ENCODE measurements around the gene EXT2.

Gene EXT2

GRCh38 chr11:44256673-44257291 is 161.3 kb downstream of the EXT2 start:
- TF ChIP-seq, protein P1, sequence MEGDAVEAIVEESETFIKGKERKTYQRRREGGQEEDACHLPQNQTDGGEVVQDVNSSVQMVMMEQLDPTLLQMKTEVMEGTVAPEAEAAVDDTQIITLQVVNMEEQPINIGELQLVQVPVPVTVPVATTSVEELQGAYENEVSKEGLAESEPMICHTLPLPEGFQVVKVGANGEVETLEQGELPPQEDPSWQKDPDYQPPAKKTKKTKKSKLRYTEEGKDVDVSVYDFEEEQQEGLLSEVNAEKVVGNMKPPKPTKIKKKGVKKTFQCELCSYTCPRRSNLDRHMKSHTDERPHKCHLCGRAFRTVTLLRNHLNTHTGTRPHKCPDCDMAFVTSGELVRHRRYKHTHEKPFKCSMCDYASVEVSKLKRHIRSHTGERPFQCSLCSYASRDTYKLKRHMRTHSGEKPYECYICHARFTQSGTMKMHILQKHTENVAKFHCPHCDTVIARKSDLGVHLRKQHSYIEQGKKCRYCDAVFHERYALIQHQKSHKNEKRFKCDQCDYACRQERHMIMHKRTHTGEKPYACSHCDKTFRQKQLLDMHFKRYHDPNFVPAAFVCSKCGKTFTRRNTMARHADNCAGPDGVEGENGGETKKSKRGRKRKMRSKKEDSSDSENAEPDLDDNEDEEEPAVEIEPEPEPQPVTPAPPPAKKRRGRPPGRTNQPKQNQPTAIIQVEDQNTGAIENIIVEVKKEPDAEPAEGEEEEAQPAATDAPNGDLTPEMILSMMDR (IDR thresholded peaks at IDR 0.05), result no peak

GRCh38 chr11:44257338-44258189 is 162.1 kb downstream of the EXT2 start:
- TF ChIP-seq, protein P1 (IDR thresholded peaks at IDR 0.05), result no peak

DNA sequence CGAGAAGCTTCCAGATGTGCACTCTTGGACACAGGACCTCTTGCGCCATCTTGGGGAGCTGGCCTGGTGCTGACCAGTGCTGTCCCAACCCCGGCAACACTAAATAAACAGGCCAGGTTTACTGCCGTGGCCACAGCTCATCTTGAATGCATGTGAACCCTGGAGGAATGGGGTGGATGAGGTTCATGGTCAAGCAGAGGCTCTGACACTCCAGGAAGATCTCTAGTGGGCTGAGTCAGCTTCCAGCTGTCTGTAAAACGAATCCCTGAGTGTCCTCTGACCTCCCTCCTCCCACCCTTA is 162.7 kb downstream of the EXT2 start:
- TF ChIP-seq, protein P1 (IDR thresholded peaks at IDR 0.05), result no peak

DNA sequence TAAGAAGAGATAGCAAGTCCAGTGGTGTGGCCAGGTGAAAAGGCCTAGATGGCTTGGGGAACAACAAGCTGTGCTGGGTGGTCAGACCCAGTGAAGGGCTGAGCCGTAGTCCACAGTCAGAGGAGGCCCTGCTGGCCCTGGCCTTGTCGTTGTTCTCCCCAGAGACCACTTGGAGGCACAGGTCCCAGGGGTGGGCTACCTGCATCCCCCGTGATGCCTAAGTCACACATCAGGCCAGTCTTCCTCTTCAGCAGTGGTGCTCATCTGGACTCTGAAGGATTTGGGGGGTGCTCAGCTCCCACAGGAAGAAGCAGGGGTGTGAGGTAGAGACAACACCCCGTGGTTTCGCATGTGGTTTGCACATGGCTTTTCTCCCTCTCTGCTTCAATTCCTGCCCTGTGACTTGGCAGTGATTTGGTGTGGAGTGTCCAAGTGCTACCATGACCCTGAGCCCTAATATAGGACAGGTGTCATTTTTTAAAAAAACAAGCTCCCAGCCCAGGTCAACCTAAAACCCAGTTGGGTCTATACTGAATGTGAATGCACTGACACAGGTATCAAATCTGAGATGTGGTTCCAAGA is 163.5 kb downstream of the EXT2 start:
- TF ChIP-seq, protein P1 (IDR thresholded peaks at IDR 0.05), result no peak

DNA sequence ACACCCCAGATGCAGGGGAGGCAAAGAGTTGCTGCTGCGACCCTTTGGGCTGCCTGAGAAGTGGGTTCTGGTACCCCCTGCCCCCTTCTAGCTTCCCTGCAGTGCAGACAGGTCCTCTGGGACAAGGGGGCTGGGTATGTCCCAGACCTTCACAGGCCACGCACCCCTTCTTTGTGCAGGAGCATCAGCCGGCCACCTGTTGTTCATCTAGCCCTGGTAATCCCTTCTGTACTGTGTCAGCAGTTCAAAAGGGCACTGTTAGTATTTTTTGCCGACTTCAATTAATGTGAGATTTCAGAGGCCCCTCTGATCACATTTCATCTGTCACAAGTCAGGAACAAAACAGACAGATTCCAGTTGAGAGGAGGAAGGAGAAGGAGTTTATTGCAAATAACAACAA is 164.6 kb downstream of the EXT2 start:
- TF ChIP-seq, protein P1 (IDR thresholded peaks at IDR 0.05), result no peak

- TF ChIP-seq, protein P1 (IDR thresholded peaks at IDR 0.05), result no peak
Observed at GRCh38 chr11:44261800-44262591, 166.5 kb downstream of the EXT2 start.

DNA sequence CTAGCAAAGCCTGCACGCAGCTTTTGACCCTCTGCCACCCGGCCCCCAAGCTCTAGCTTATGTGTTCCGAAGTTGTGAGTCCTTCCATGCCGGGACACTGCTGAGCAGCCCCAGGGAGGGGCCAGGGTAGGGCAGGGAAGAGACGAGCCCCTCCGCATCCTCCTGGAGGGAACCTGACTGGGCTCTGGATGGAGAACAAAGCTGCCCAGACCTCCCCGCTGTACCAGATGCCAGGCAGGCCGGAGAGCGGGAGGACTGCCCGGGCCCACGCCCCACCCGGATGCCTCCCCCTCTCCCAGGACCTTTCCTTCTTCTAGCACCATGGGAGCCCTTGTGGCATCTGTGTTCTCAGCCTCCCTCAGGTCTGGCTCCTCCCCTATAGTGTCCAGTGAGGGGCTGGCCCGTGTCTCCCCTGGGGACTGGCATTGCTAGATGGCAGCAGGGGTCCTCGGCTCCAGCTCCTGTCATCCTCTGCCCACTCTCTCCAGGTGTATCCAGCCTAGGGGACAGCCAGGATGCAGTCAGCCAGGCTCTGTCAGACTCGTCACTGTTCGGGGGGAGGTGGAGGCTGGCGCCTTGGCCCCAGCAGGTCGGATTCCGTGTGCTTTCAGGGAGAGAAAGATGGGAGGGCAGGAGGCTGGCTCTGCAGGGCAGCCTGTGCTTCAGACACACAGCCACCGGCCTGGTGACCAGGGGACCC is 168.4 kb downstream of the EXT2 start:
- TF ChIP-seq, protein P1 (IDR thresholded peaks at IDR 0.05), result no peak
